ENCODE data around the gene PTPRN2. TPM values are rescaled to one million over a fixed set of nuclear protein-coding genes. Genes with fewer than 3 reads are reported as not detected.

PTPRN2 gene
- total RNA-seq, 1 donor from 2014 or later: 3.1 TPM

DNA sequence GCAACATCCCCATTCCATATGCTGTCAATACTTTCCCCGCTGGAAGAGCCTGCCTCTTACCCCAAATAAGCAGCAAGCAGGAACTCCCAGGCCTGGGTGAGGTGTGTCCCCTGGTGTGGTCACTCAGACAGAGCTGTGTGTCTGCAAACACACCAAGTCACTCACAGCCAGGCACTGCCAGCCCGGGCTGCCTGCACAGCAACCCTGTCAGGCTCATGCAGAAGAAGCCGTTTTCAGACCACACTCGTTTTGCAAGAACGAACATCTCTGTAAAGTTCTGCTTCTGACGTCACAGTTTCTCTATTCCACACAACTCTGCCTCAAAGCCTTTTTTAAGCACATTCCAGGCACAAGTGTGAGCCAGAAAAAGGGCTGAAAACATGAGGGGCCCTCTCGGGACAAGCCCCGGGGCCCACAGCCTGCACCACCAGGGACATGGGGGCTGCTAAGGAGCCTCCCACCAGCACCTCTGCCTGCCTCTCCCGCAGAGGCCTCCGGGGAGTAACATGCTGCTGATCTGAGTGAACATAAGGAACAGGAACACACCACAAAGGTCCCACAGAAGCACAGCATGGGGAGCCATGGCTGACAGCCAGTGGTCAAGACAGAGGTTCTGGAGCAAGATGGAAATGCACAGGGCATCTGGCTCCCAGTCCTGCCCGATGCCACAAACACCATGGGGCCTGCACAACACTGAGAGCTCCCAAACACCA is 11.4 kb downstream of the PTPRN2 start:
- no peak for DNase-seq

- DNase-seq: no peak
Observed at GRCh38 chr7:158574308-158575036, 13.2 kb downstream of the PTPRN2 start.

DNA sequence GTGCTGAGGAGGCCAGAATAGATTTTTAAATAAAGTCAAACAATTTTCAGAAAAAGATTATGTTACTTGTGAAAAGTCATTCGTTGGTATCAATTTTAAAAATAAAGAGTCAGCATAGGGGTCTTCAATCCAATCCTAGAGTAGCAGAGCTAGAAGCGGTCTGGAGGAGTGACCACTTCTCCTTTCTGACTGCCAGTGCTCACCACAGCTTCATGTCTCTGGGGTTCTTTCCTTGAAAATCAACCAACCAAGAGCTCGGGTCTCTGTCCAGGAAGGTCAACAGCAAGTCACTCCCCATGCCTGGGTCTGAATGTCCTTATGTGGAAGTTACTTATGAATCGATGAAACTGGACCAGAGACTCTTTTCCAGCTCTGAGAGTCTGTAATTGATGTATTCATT is 14.3 kb downstream of the PTPRN2 start:
- DNase-seq: no peak

GRCh38 chr7:158572000-158572828 is 15.4 kb downstream of the PTPRN2 start:
- peak; percentile 80 for DNase-seq

DNA sequence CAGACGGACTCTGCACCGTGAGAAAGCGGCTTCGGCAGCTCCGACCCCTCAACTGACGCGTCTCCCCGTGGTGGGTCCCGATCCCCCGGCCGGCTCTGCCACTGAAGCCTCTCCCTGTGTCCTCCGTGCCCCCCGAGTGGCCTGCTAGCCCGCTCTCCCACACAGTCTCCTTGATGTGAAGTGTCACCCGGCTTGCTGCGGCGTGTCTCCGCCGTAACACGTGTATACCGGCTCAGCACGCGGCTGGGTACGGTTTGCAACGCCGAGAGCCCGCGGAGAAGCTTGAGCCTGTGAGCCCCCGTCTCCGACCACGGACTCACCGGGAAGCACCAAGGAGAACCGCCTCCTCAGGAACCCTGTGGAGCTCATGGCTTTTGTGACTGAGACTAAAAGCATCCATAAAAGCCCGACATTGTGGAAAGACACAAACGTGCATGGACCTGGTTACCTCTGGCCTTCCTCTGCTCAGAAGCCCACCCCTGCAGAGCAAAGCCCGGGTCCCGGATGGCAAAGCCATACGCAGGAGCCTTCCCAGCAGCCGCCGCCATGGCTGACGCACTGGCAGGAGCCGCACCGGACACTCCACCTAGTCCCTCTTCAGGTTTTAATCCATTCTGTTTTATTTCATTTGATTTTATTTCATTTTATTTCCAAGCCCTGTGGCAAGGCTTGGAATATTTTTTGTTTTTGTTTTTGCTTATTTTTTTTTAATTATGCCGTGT is 17.0 kb downstream of the PTPRN2 start:
- DNase-seq: no peak

DNA sequence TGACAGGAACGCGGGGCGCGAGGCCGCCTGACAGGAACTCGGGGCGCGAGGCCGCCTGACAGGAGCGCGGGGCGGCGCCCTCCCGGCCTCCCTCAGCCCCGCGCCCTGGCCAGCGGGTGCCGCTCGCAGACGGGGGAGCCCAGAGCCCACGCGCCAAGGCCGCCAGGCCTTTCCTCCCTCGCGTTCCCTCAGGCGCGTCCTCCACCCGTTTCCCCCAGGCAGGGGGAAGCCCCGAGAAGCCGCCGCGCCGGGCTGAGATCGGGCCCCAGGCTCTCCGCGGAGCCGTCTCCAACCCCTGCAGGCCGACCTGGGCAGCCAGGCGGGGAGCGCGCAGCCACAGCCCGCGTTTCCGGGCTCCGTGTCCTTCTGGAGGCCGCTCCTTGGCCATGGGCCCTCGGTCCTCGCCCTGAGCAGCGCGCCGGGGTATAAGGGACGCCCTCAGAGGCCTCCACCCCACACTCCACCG is 17.7 kb downstream of the PTPRN2 start:
- DNase-seq: no peak

DNA sequence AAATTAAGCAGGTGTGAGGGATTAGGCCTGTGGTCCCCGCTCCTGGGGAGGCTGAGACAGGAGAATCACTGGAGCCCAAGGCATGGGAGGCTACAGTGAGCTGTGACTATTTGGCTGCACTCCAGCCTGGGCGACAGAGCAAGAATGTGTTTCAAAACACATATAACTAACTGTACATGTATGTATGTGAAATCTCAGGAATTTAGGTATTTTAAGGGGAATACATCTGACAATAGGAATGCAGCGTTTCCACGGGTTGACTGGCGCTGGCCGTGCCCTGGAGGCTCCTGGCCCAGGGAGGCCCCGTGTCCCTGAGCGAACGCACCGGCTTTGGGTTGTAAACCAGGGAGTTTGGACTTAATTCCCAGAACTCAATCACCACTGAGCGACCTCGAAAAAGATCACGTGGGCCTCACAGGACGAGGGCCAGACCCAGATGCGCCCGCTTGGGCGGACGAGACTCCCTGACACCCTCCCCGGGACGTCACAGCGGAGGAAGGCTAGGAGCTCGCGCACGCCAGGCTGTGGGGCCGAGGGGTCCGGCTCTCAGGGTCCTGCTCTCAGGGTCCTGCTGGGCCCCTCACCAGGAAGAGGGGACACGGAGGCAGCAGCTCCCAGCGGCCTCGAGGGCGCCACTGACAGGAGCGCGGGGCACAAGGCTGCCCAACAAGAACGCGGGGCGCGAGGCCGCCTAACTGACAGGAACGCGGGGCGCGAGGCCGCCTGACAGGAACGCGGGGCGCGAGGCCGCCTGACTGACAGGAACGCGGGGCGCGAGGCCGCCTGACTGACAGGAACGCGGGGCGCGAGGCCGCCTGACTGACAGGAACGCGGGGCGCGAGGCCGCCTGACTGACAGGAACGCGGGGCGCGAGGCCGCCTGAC is 18.4 kb downstream of the PTPRN2 start:
- no peak for DNase-seq

GRCh38 chr7:158567153-158567603 is 20.4 kb downstream of the PTPRN2 start:
- no peak for DNase-seq

DNA sequence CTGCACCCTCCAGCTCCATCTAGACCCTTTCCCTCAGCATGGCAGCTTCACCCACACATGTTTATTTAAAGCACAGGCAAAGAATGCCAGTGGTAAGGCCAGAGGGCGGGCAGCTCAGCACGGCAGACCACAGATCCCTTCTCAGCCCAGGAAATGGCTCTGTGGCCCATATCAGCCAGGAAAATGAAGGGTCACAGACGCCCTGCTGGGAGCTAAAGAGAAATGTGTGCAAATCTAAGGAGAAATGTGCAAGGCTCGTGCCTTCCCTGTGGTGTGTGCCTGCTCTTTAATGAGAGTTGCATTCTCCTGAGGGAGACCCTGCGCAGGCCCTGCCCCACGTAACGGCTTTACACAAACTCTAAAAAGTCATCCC is 23.0 kb downstream of the PTPRN2 start:
- no peak for DNase-seq

- no peak for DNase-seq
Observed at GRCh38 chr7:158563911-158564662, 23.5 kb downstream of the PTPRN2 start.

DNA sequence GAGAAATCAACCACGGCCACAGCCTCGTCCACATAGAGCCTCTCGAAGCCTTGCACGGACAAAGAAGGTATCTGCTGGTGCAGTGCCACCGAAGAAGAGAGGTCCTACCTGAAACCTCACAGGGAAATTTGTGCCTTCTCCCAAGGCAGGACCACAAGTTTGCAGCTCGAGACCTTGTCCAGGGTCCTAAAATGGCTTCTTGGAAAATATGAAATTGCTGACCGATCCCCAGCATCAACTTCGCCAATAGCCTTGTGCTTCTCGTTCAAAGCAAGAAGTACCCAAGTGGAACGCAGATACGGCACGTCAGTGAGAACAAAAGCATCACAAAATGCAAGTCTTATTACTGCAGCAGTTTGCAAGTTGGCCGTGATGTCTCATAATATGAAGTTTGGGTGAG is 24.6 kb downstream of the PTPRN2 start:
- DNase-seq: no peak

GRCh38 chr7:158562517-158562916 is 25.1 kb downstream of the PTPRN2 start:
- DNase-seq: no peak

DNA sequence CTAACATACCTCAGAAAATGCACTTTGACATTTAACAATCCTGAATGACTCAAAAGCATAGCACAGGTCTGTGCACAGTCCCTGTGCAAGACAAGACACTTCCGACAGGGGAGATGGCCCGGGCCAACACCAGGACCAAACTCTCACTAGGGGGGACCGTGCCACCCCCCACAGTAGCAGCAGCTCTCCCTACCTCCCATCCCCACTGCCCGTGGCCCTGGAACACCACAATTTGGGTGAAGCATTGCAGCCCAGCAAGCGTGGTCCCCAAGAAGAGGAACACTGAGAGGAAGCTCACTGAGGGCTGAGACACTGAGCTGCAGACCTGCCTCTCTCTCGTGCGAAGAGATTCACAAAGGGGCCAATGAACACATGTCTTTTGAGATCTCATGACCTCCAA is 26.0 kb downstream of the PTPRN2 start:
- DNase-seq: no peak

DNA sequence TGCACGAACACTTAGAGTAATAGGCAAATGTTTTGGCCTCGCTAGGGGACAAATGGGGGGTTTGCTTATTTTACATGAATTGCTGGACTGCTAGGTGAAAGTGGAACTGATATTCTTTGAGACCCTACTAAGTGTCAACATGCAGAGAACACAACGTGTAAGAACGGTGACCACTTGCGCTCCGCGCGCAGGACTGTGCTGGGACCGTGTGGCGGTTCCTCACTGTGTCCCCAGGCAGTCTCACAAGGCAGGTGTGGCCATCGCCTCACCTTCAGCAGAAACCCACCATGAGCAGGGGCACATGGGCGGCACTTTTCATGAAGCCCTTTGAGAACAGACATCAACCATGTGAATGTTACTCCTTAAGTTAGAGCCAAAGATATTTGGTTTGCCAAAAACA is 27.2 kb downstream of the PTPRN2 start:
- no peak for DNase-seq

GRCh38 chr7:158559356-158559755 is 28.3 kb downstream of the PTPRN2 start:
- DNase-seq: no peak

- DNase-seq: no peak
Observed at GRCh38 chr7:158558816-158559215, 28.8 kb downstream of the PTPRN2 start.

DNA sequence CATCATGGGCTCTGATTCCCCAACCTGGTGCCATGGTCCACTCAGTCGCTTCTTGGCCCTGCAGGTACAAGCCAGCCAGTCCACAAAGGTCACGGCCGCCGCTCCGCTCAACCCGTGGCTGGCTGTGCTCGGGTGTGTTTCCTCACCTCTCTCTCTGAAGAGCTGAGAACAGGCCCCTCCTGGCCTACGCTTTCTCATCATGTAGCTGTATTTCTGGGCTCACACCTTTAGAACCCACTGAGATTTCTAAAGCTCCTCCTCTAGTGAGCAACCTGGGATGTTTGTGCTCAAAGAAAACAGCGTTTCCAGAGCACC is 30.2 kb downstream of the PTPRN2 start:
- no peak for DNase-seq

DNA sequence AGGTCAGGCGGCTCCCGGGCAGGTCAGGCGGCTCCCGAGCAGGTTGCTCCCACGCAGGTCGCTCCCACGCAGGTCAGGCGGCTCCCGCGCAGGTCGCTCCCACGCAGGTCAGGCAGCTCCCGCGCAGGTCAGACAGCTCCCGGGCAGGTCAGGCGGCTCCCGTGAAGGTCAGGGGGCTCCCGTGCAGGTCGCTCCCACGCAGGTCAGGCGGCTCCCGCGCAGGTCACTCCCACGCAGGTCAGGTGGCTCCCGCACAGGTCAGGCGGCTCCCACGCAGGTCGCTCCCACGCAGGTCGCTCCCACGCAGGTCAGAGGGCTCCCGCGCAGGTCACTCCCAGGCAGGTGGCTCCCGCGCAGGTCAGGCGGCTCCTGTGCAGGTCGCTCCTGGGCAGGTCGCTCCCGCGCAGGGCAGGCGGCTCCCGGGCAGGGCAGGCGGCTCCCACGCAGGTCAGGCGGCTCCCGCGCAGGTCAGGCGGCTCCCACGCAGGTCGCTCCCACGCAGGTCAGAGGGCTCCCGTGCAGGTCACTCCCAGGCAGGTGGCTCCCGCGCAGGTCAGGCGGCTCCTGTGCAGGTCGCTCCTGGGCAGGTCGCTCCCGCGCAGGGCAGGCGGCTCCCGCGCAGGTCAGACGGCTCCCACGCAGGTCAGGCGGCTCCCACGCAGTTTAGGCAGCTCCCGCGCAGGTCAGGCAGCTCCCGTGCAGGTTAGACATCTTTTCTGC is 30.7 kb downstream of the PTPRN2 start:
- no peak for DNase-seq

GRCh38 chr7:158555034-158555520 is 32.5 kb downstream of the PTPRN2 start:
- no peak for DNase-seq
